Liver (tissue), 3 donors: ENCODE results near the gene NRG4.
"Not testable (repeated sequence)": the region's sequence is repeated elsewhere in the genome, so short reads cannot be mapped to it uniquely, and the experiment has no call there.

Experiments
- GABPA ChIP-seq, 2 donors: IDR thresholded peaks in 1 of 2; conservative IDR thresholded peaks in 1 of 2; 2 replicates each; pipeline ENCODE4 v1.6.1; 2016; ENCODE audit warnings: antibody characterized with exemption in 2 of 2, mild to moderate bottlenecking in 1 of 2, moderate library complexity in 1 of 2
- RAD21 ChIP-seq, 2 donors: IDR thresholded peaks; 2 replicates each; pipeline ENCODE4 v1.6.1; 2016; ENCODE audit warnings: antibody characterized with exemption in 2 of 2, mild to moderate bottlenecking in 2 of 2
- TAF1 ChIP-seq: conservative IDR thresholded peaks from 2 replicates; pipeline ENCODE4 v1.6.1; 2016; ENCODE audit warnings: antibody characterized with exemption, mild to moderate bottlenecking
- YY1 ChIP-seq: IDR thresholded peaks from 2 replicates; pipeline ENCODE4 v1.6.1; 2016; ENCODE audit warnings: antibody characterized with exemption, mild to moderate bottlenecking
- TF ChIP-seq, protein P1 (sequence below): IDR thresholded peaks from 2 replicates; pipeline ENCODE4 v1.6.1; 2016; ENCODE audit warnings: antibody characterized with exemption, mild to moderate bottlenecking
- TF ChIP-seq, protein P2 (sequence below): fragments of 150-350 bp; IDR thresholded peaks from 2 replicates; pipeline ENCODE4 v1.5.1; 2017; ENCODE audit warnings: improper control_type of control experiment, low read depth, low read length; ENCODE audit not compliant: missing input control
- donor health status: healthy.
- donor health status: healthy.

- TF ChIP-seq, protein P1, sequence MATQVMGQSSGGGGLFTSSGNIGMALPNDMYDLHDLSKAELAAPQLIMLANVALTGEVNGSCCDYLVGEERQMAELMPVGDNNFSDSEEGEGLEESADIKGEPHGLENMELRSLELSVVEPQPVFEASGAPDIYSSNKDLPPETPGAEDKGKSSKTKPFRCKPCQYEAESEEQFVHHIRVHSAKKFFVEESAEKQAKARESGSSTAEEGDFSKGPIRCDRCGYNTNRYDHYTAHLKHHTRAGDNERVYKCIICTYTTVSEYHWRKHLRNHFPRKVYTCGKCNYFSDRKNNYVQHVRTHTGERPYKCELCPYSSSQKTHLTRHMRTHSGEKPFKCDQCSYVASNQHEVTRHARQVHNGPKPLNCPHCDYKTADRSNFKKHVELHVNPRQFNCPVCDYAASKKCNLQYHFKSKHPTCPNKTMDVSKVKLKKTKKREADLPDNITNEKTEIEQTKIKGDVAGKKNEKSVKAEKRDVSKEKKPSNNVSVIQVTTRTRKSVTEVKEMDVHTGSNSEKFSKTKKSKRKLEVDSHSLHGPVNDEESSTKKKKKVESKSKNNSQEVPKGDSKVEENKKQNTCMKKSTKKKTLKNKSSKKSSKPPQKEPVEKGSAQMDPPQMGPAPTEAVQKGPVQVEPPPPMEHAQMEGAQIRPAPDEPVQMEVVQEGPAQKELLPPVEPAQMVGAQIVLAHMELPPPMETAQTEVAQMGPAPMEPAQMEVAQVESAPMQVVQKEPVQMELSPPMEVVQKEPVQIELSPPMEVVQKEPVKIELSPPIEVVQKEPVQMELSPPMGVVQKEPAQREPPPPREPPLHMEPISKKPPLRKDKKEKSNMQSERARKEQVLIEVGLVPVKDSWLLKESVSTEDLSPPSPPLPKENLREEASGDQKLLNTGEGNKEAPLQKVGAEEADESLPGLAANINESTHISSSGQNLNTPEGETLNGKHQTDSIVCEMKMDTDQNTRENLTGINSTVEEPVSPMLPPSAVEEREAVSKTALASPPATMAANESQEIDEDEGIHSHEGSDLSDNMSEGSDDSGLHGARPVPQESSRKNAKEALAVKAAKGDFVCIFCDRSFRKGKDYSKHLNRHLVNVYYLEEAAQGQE = not testable (repeated sequence)
- TF ChIP-seq TAF1; YY1; GABPA (IDR thresholded peaks at IDR 0.05 in 1 of 2, conservative IDR thresholded peaks at IDR 0.05 in 1 of 2); RAD21 (IDR thresholded peaks at IDR 0.05): not testable (repeated sequence)
- TF ChIP-seq, protein P2, sequence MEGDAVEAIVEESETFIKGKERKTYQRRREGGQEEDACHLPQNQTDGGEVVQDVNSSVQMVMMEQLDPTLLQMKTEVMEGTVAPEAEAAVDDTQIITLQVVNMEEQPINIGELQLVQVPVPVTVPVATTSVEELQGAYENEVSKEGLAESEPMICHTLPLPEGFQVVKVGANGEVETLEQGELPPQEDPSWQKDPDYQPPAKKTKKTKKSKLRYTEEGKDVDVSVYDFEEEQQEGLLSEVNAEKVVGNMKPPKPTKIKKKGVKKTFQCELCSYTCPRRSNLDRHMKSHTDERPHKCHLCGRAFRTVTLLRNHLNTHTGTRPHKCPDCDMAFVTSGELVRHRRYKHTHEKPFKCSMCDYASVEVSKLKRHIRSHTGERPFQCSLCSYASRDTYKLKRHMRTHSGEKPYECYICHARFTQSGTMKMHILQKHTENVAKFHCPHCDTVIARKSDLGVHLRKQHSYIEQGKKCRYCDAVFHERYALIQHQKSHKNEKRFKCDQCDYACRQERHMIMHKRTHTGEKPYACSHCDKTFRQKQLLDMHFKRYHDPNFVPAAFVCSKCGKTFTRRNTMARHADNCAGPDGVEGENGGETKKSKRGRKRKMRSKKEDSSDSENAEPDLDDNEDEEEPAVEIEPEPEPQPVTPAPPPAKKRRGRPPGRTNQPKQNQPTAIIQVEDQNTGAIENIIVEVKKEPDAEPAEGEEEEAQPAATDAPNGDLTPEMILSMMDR = not testable (repeated sequence)
These were observed 101.9 kb downstream of the NRG4 start for GRCh38 chr15:75910355-75910754.
